OCI-LY1 (cell line): ENCODE results near the gene SERPIND1.

ENCODE experiments used
- CTCF ChIP-seq: fragments of 200-600 bp; sonication (generic), shearing (Covaris generic); IDR thresholded peaks from 2 replicates; pipeline ENCODE4 v1.5.1; 2017; ENCODE audit warnings: mild to moderate bottlenecking, antibody characterized with exemption, low read length, moderate library complexity, mixed read lengths
- EZH2 ChIP-seq: fragments of 200-600 bp; sonication (generic), shearing (Covaris generic); IDR thresholded peaks from 2 replicates; pipeline ENCODE4 v1.8.0; 2017; ENCODE audit warnings: borderline replicate concordance, mixed run types, mild to moderate bottlenecking, antibody characterized with exemption, low read length, moderate library complexity, mixed read lengths

DNA sequence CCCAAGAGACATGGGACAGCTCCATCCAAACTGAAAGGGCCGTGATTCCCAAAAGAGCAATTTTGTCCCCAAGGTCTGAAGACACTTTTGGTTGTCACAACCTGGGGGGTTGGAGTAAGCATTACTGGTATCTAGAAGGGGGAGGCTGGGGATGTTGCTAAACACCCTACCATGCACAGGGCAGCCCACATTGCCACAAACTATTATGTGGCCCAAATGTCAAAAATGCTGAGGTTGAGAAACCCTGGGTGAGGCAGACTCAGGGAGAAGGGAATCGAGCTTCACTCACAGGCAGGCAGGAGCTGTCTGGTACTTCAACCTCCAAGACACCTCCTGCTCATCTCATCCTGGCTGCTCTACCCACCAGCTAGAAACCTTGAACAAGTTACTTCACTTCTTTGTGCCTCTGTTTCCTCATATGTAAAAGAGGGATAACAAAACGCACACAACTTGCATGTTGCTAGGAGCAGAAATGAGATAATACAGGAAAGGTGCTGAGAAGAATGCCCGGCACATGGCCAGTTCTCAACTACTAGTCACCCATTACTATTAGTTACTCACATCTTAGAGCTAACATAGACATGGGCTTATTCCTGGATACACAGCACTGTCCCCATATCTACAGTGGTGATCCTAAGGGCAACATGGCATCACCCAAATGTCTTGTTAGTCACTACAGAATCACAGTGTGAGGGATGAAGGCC, 8.8 kb downstream of the SERPIND1 start:
- TF ChIP-seq EZH2 = no peak
- no peak for TF ChIP-seq CTCF
